ENCODE data around the gene BFSP2. TPM values are rescaled to one million over a fixed set of nuclear protein-coding genes. Genes with fewer than 3 reads are reported as not detected.

BFSP2 gene
- total and polyA plus RNA-seq, 3 donors from 2014 or later, result not detected

- TF ChIP-seq POLR2A (IDR thresholded peaks at IDR 0.05), result no peak
- TF ChIP-seq CTCF (IDR thresholded peaks at IDR 0.05), result no peak
- H3K27me3 ChIP-seq, result no peaks in the 10 kb centered on the region
- intact Hi-C loops (cut with DNase I; ENCODE audit: low total_unique reads), result no loop called here
- H3K4me3 ChIP-seq, result no peak overlapping the region
- no peaks in the 10 kb centered on the region for H3K4me1 ChIP-seq
- H3K27ac ChIP-seq, result no peak overlapping the region
- no peaks in the 10 kb centered on the region for H3K9me3 ChIP-seq
- no peaks in the 10 kb centered on the region for H3K36me3 ChIP-seq (ENCODE audit: low read depth, missing control alignments)
- DNase-seq, result no peak
- WGBS, 2 donors, result 95 to 97% methylated on average over 15 to 16 of the region's 16 CpGs
Observed at GRCh38 chr3:133380481-133381225, 19.2 kb upstream of the BFSP2 start.

- Histone ChIP-seq H3K4me1 (no peaks in the 10 kb centered on the region), H3K4me3 (no peak overlapping the region), H3K27me3 (no peaks in the 10 kb centered on the region), H3K9me3 (no peaks in the 10 kb centered on the region), H3K27ac (no peak overlapping the region), H3K36me3 (ENCODE audit: low read depth, missing control alignments) (no peaks in the 10 kb centered on the region)
- no peak for DNase-seq
- intact Hi-C loops (cut with DNase I; ENCODE audit: low total_unique reads), result no loop called here
- 75 to 91% methylated on average over 4 of the region's 4 CpGs for WGBS, 2 donors
- TF ChIP-seq POLR2A (IDR thresholded peaks at IDR 0.05), result no peak
- TF ChIP-seq CTCF (IDR thresholded peaks at IDR 0.05), result no peak
Observed at GRCh38 chr3:133381346-133382109, 18.3 kb upstream of the BFSP2 start.

- no peak for TF ChIP-seq POLR2A (IDR thresholded peaks at IDR 0.05)
- TF ChIP-seq CTCF (IDR thresholded peaks at IDR 0.05), result no peak
- no peak for DNase-seq
- WGBS, 2 donors, result 92 to 96% methylated on average over 3 of the region's 3 CpGs
- Histone ChIP-seq H3K4me3 (no peak overlapping the region), H3K9me3 (no peaks in the 10 kb centered on the region), H3K36me3 (ENCODE audit: low read depth, missing control alignments) (no peaks in the 10 kb centered on the region), H3K27ac (no peak overlapping the region), H3K27me3 (no peaks in the 10 kb centered on the region), H3K4me1 (peaks cover 6% of the 10 kb centered on the region)
- intact Hi-C loops (cut with DNase I; ENCODE audit: low total_unique reads), result no loop called here
Observed at GRCh38 chr3:133383175-133383574, 16.7 kb upstream of the BFSP2 start.

DNA sequence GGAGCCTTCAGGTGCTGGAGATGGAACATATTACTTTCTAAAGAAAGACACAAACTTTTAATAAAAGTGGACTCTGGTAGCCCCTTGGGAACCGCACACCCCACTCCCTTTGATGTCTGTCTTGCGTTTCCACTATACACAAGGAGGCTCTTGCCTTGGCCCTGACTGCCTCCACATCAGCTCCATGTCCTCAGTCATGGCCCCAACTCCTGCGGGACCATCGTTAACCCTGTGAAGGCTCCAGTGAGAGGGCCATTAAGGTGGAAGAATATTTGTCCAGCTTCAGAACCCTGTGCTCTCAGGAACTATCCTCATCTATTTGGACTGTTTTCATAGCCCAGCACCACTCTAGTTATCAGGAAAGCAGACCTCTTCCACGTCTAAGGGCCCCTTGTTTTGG, 16.1 kb upstream of the BFSP2 start:
- Histone ChIP-seq H3K9me3 (no peaks in the 10 kb centered on the region), H3K27ac (no peak overlapping the region), H3K27me3 (no peaks in the 10 kb centered on the region), H3K4me3 (no peak overlapping the region), H3K36me3 (ENCODE audit: low read depth, missing control alignments) (no peaks in the 10 kb centered on the region), H3K4me1 (peaks cover 6% of the 10 kb centered on the region)
- no peak for TF ChIP-seq POLR2A (IDR thresholded peaks at IDR 0.05)
- DNase-seq, result no peak
- WGBS, 2 donors, result 84 to 87% methylated on average over 5 of the region's 5 CpGs
- intact Hi-C loops (cut with DNase I; ENCODE audit: low total_unique reads), result no loop called here

DNA sequence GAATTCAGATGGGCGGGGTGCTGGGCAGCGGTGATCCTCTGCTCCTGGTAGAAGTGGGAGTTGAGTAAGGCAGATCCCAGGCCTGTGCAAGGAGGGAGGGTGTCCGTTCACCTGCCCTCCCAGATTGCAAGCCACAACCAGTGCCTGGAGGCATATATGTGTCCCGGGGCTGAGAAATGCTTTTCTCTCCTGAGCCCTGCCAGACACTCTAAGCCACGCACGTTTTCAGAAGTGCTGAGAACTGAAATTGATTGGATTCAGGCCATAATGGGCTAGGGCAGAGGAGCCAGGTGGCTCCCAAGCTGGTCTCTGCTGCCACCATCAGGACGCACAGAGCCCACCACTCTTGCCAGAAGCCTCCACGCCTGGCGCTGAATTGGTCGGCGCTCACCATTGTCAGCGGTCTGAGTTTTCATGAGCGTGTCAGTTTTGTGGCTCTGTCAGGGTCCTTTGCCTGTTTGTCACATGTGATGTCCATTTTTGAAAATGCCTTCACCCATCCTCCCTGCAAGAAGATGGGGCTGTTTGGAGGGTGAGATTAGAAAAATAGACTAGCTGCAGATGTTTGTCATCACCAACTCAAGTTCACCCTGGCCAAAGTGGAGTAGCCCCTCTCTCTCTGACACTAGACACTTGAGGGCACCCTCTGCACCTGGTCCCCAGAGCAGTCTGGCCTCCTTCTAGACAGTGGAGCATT, 15.4 kb upstream of the BFSP2 start:
- Histone ChIP-seq H3K36me3 (ENCODE audit: low read depth, missing control alignments) (no peaks in the 10 kb centered on the region), H3K27ac (no peak overlapping the region), H3K4me3 (no peak overlapping the region), H3K4me1 (peaks cover 6% of the 10 kb centered on the region), H3K9me3 (no peaks in the 10 kb centered on the region), H3K27me3 (no peaks in the 10 kb centered on the region)
- peak; percentile 73 for DNase-seq
- intact Hi-C loops (cut with DNase I; ENCODE audit: low total_unique reads), result no loop called here
- 30 to 41% methylated on average over 6 to 13 of the region's 13 CpGs for WGBS, 2 donors
- TF ChIP-seq CTCF (IDR thresholded peaks at IDR 0.05) (peak in 2 of 3 experiments; percentile 43 to 73), POLR2A (IDR thresholded peaks at IDR 0.05) (no peak)
